GM19372 (cell line): Measurements from ENCODE around the gene MGAT4C.

ENCODE experiments used
- ATAC-seq: cut with Tn5 transposase; IDR thresholded peaks from one replicate; pipeline ENCODE4 v1.9.1; 2021; ENCODE audit warnings: mild to moderate bottlenecking, low read depth, moderate library complexity; ENCODE audit not compliant: unreplicated experiment

Gene MGAT4C

GRCh38 chr12:85996280-85996679, 259.9 kb downstream of the MGAT4C start:
- no peak for ATAC-seq

GRCh38 chr12:85993746-85994145, 262.4 kb downstream of the MGAT4C start:
- ATAC-seq: no peak

- ATAC-seq: no peak
These were observed 270.2 kb downstream of the MGAT4C start for GRCh38 chr12:85985996-85986395.

GRCh38 chr12:85983601-85984000, 272.6 kb downstream of the MGAT4C start:
- ATAC-seq: no peak

- ATAC-seq: no peak
These were observed 276.6 kb downstream of the MGAT4C start for GRCh38 chr12:85979641-85980040.

- ATAC-seq: no peak
These were observed 280.5 kb downstream of the MGAT4C start for GRCh38 chr12:85975716-85976115.

- no peak for ATAC-seq
These were observed 284.4 kb downstream of the MGAT4C start for GRCh38 chr12:85971800-85972199.

- ATAC-seq: no peak
These were observed 287.6 kb downstream of the MGAT4C start for GRCh38 chr12:85968606-85969005.

GRCh38 chr12:85963326-85963725, 292.9 kb downstream of the MGAT4C start:
- ATAC-seq: no peak

GRCh38 chr12:85956081-85956480, 300.1 kb downstream of the MGAT4C start:
- ATAC-seq: no peak

- ATAC-seq: no peak
These were observed 301.1 kb downstream of the MGAT4C start for GRCh38 chr12:85955127-85955526.

- ATAC-seq: no peak
These were observed 304.4 kb downstream of the MGAT4C start for GRCh38 chr12:85951823-85952222.

- no peak for ATAC-seq
These were observed 306.9 kb downstream of the MGAT4C start for GRCh38 chr12:85949253-85949652.

GRCh38 chr12:85948340-85948739, 307.9 kb downstream of the MGAT4C start:
- no peak for ATAC-seq

GRCh38 chr12:85947286-85947685, 308.9 kb downstream of the MGAT4C start:
- no peak for ATAC-seq

- ATAC-seq: no peak
These were observed 309.8 kb downstream of the MGAT4C start for GRCh38 chr12:85946375-85946774.

GRCh38 chr12:85927166-85927565, 329.0 kb downstream of the MGAT4C start:
- ATAC-seq: no peak

GRCh38 chr12:85923767-85924331, 332.3 kb downstream of the MGAT4C start:
- ATAC-seq: no peak

GRCh38 chr12:85920324-85920947, 335.8 kb downstream of the MGAT4C start:
- ATAC-seq: peak; percentile 66
